ENCODE results near the gene AHCYL2.

GRCh38 chr7:129370812-129371211 lies 146.0 kb downstream of the AHCYL2 start:
- TF ChIP-seq POLR2AphosphoS5 (IDR thresholded peaks at IDR 0.05; ENCODE audit: low read depth, low read length) (no peak), POLR2A (IDR thresholded peaks at IDR 0.05; ENCODE audit: low read depth, low read length) (no peak)
